Body of pancreas (tissue), 4 donors: Measurements from ENCODE around the gene ATPAF1. TPM values are rescaled to one million over a fixed set of nuclear protein-coding genes. Genes with fewer than 3 reads are reported as not detected.

Experiments used
- ATAC-seq: fragments of 150-250 bp; one replicate; pipeline ENCODE4 v1.9.1; 2016
- DNase-seq, 4 donors: peaks; one replicate each; pipeline ENCODE4 v3.0.0-alpha.2; 2019
- H3K27ac ChIP-seq, 4 donors: fragments of 200-600 bp; sonication (generic); 1 replicate in 3 of 4; 2 replicates in 1 of 4; pipeline versions ENCODE4 v1.5.1 to v1.6.1; 2016 to 2019; ENCODE audit warnings: mild to moderate bottlenecking in 1 of 4, mixed read lengths in 1 of 4, moderate library complexity in 1 of 4
- H3K27me3 ChIP-seq, 2 donors: fragments of 200-600 bp; sonication (generic); one replicate each; pipeline ENCODE4 v1.6.0; 2016; ENCODE audit warnings: mild to moderate bottlenecking in 1 of 2
- H3K36me3 ChIP-seq, 2 donors: fragments of 200-600 bp; sonication (generic); replicated peaks in 1 of 2; 2 replicates each; pipeline ENCODE4 v1.5.1; 2016; ENCODE audit warnings: low read depth in 2 of 2; ENCODE audit not compliant: insufficient read depth in 1 of 2
- H3K4me1 ChIP-seq: fragments of 200-600 bp; sonication (generic); one replicate; pipeline ENCODE4 v1.6.0; 2016
- H3K4me3 ChIP-seq, 2 donors: fragments of 200-600 bp; sonication (generic); 1 replicate in 1 of 2; 2 replicates in 1 of 2; pipeline ENCODE4 v1.5.1; 2016 to 2019
- H3K9me3 ChIP-seq, 3 donors: fragments of 200-600 bp; sonication (generic); 1 replicate in 2 of 3; 2 replicates in 1 of 3; pipeline ENCODE4 v1.5.1; 2016
- CTCF ChIP-seq, 7 experiments: fragments of 450-650 bp in 4 of 7; fragments of 200-600 bp in 3 of 7; sonication (generic) in 3 of 7; IDR thresholded peaks; one replicate each; pipeline ENCODE4 v1.5.1; 2016 to 2019; ENCODE audit warnings: antibody characterized with exemption in 7 of 7
- POLR2A ChIP-seq, 3 donors: fragments of 450-650 bp; IDR thresholded peaks; one replicate each; pipeline ENCODE4 v1.6.1; 2016; ENCODE audit warnings: antibody characterized with exemption in 3 of 3, mild to moderate bottlenecking in 2 of 3
- WGBS, 2 donors: methylation state at CpG; one replicate each; pipeline ENCODE4 v1.1.5; 2017; 5-methylcytosine and 5-hydroxymethylcytosine counted together
- intact Hi-C: fragments of 100-400 bp; cut with DNase I; formaldehyde crosslinking; loops from one replicate; pipeline ENCODE4 v1.15.1; 2023
- total RNA-seq, 2 donors: library from RNA; depleted of rRNA; stranded (reverse); fragments of >200 nt; gene quantifications; one replicate each; pipeline ENCODE4 v1.1.0, GENCODE V29; 2016

Gene ATPAF1
- total RNA-seq, 2 donors from 2014 or later, result 22.8 to 33.0 TPM

GRCh38 chr1:46615088-46615487 is 53.1 kb downstream of the ATPAF1 start:
- Histone ChIP-seq H3K27me3 (no peaks in the 10 kb centered on the region), H3K4me3 (no peak overlapping the region), H3K36me3 (no peaks in the 10 kb centered on the region), H3K9me3 (no peaks in the 10 kb centered on the region), H3K27ac (peak overlapping the region in 3 of 4 donors; percentile 86 to 94 (median 90)), H3K4me1 (peaks cover 69% of the 10 kb centered on the region)
- 67 to 70% methylated on average over 2 of the region's 2 CpGs for WGBS, 2 donors
- ATAC-seq, result no peak
- DNase-seq, result no peak
- TF ChIP-seq CTCF (IDR thresholded peaks at IDR 0.05) (no peak), POLR2A (IDR thresholded peaks at IDR 0.05) (no peak)
- intact Hi-C loops, result no loop called here

- no peak for DNase-seq
- Histone ChIP-seq H3K4me1 (peaks cover 74% of the 10 kb centered on the region), H3K27me3 (no peaks in the 10 kb centered on the region), H3K4me3 (no peak overlapping the region), H3K9me3 (no peaks in the 10 kb centered on the region), H3K27ac (peak overlapping the region; percentile 86 to 90 (median 88)), H3K36me3 (peaks cover 0 to 3% of the 10 kb centered on the region in 2 donors)
- TF ChIP-seq POLR2A (IDR thresholded peaks at IDR 0.05) (no peak), CTCF (IDR thresholded peaks at IDR 0.05) (no peak)
- 56 to 61% methylated on average over 2 of the region's 2 CpGs for WGBS, 2 donors
- intact Hi-C loops, result no loop called here
- ATAC-seq, result no peak
These were observed 53.6 kb downstream of the ATPAF1 start for GRCh38 chr1:46614604-46614984.

- no peak overlapping the region for H3K4me3 ChIP-seq
- ATAC-seq (peak; percentile 62), DNase-seq (peak; percentile 87 to 95 (median 92))
- peaks cover 0 to 9% of the 10 kb centered on the region in 2 donors for H3K36me3 ChIP-seq
- H3K4me1 ChIP-seq, result peaks cover 80% of the 10 kb centered on the region
- TF ChIP-seq POLR2A (IDR thresholded peaks at IDR 0.05) (peak in 1 of 3 donors; percentile 16), CTCF (IDR thresholded peaks at IDR 0.05) (no peak)
- H3K9me3 ChIP-seq, result no peaks in the 10 kb centered on the region
- intact Hi-C loops, result no loop called here
- no peaks in the 10 kb centered on the region for H3K27me3 ChIP-seq
- WGBS, 2 donors, result 0 to 8% methylated on average over 15 to 16 of the region's 16 CpGs
- peak overlapping the region; percentile 86 to 90 (median 88) for H3K27ac ChIP-seq
These were observed 54.2 kb downstream of the ATPAF1 start for GRCh38 chr1:46613661-46614603.

GRCh38 chr1:46612937-46613660 is 55.1 kb downstream of the ATPAF1 start:
- ATAC-seq, result peak; percentile 57
- intact Hi-C loops, result no loop called here
- TF ChIP-seq CTCF (IDR thresholded peaks at IDR 0.05) (no peak), POLR2A (IDR thresholded peaks at IDR 0.05) (peak; percentile 23 to 59 (median 53))
- Histone ChIP-seq H3K4me1 (peaks cover 89% of the 10 kb centered on the region), H3K36me3 (peaks cover 5 to 17% of the 10 kb centered on the region in 2 donors), H3K4me3 (no peak overlapping the region), H3K27me3 (no peaks in the 10 kb centered on the region), H3K27ac (peak overlapping the region; percentile 86 to 90 (median 88)), H3K9me3 (no peaks in the 10 kb centered on the region)
- WGBS, 2 donors, result 44 to 47% methylated on average over 13 to 38 of the region's 38 CpGs
- peak; percentile 82 to 88 (median 86) for DNase-seq
